ENCODE results near the gene OPALIN. TPM values are rescaled to one million over a fixed set of nuclear protein-coding genes. Genes with fewer than 3 reads are reported as not detected.

Gene OPALIN
- total and polyA plus RNA-seq, 12 donors, result not detected

DNA sequence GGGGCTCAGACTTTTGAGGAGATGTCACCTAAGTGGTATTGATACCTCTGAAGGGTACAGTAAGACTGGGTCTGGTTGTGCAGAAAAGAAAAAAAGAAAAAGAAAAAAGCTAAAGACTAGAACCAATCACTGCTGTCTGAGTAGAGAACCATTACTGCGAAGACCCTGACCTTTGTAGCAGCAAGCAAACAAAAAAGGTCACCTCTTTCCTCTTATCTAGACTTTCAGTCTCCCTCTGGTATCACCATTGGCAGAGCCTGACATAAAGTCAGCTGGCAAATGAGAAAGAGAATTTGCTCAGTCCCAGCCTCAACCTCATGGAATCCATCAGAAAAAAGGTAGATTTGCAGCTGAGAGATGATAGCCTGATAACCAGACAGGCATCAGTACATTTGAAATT, 57.2 kb downstream of the OPALIN start:
- Histone ChIP-seq H3K36me3 (replicated peaks in 1 of 2) (no peaks in the 10 kb centered on the region), H3K9me3 (replicated peaks in 1 of 3) (no peaks in the 10 kb centered on the region), H3K27ac (no peak overlapping the region), H3K4me3 (no peak overlapping the region), H3K4me1 (replicated peaks in 1 of 2) (no peaks in the 10 kb centered on the region), H3K27me3 (no peaks in the 10 kb centered on the region)
- WGBS, 4 donors, result 21 to 40% (median 30%) methylated on average over 1 of the region's 1 CpG
- no peak for DNase-seq
- intact Hi-C loops (cut with DNase I), result no loop called here
- TF ChIP-seq, protein P1, sequence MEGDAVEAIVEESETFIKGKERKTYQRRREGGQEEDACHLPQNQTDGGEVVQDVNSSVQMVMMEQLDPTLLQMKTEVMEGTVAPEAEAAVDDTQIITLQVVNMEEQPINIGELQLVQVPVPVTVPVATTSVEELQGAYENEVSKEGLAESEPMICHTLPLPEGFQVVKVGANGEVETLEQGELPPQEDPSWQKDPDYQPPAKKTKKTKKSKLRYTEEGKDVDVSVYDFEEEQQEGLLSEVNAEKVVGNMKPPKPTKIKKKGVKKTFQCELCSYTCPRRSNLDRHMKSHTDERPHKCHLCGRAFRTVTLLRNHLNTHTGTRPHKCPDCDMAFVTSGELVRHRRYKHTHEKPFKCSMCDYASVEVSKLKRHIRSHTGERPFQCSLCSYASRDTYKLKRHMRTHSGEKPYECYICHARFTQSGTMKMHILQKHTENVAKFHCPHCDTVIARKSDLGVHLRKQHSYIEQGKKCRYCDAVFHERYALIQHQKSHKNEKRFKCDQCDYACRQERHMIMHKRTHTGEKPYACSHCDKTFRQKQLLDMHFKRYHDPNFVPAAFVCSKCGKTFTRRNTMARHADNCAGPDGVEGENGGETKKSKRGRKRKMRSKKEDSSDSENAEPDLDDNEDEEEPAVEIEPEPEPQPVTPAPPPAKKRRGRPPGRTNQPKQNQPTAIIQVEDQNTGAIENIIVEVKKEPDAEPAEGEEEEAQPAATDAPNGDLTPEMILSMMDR (IDR thresholded peaks at IDR 0.05), result no peak
- TF ChIP-seq POLR2A (IDR thresholded peaks at IDR 0.05), result no peak

GRCh38 chr10:96299383-96299782, 59.4 kb downstream of the OPALIN start:
- DNase-seq, result no peak
- intact Hi-C loops (cut with DNase I), result no loop called here
- Histone ChIP-seq H3K9me3 (replicated peaks in 1 of 3) (no peaks in the 10 kb centered on the region), H3K4me1 (replicated peaks in 1 of 2) (no peaks in the 10 kb centered on the region), H3K36me3 (replicated peaks in 1 of 2) (no peaks in the 10 kb centered on the region), H3K4me3 (no peak overlapping the region), H3K27ac (no peak overlapping the region), H3K27me3 (no peaks in the 10 kb centered on the region)
- TF ChIP-seq, protein P1 (IDR thresholded peaks at IDR 0.05), result no peak
- TF ChIP-seq POLR2A (IDR thresholded peaks at IDR 0.05), result no peak
- 43 to 56% (median 47%) methylated on average over 5 of the region's 5 CpGs for WGBS, 4 donors

DNA sequence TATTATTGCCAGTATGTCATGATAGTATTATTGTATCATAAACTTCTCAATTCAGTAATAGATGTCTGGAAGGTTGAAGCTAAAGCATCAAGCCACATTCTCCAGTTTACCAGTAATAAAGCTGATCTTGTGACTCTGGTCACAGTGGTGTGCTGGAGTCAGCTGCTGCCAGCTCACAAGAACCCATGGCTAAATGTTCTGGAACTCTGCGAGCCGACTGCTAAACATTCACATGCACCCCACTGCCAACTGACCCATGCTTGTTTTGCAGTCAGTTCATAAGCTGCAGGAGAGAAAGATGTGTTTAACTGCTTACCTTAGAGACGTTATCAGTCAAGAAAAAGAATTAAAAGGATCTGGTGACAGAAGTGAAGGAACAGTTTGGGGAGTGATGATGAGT, 60.4 kb downstream of the OPALIN start:
- Histone ChIP-seq H3K4me1 (replicated peaks in 1 of 2) (no peaks in the 10 kb centered on the region), H3K36me3 (replicated peaks in 1 of 2) (no peaks in the 10 kb centered on the region), H3K9me3 (replicated peaks in 1 of 3) (no peaks in the 10 kb centered on the region), H3K27ac (no peak overlapping the region), H3K27me3 (no peaks in the 10 kb centered on the region), H3K4me3 (no peak overlapping the region)
- intact Hi-C loops (cut with DNase I), result no loop called here
- 72 to 89% (median 77%) methylated on average over 3 of the region's 3 CpGs for WGBS, 4 donors
- TF ChIP-seq POLR2A (IDR thresholded peaks at IDR 0.05), result no peak
- TF ChIP-seq, protein P1 (IDR thresholded peaks at IDR 0.05), result no peak
- no peak for DNase-seq

DNA sequence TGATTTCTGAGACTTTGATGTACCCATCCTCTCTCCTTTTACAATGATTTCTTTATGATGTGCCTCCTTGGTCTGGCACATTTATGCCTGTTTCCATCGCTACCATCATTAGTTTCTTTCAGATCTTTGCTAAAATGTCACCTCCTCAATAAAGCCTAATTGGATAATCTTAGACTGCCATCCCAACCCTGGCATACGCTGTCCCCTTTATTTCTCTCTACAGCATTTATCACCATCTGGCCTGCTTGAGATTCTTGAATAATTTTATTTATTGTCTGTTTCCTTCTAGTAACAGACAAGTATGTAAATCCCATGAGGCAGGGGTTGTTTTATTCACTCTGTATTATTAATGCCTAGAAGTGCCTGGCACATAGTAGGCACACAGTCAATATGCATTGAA, 61.3 kb downstream of the OPALIN start:
- intact Hi-C loops (cut with DNase I), result no loop called here
- no peaks in the 10 kb centered on the region for H3K9me3 ChIP-seq (replicated peaks in 1 of 3)
- no peaks in the 10 kb centered on the region for H3K4me1 ChIP-seq (replicated peaks in 1 of 2)
- no peak for DNase-seq
- no peak overlapping the region for H3K4me3 ChIP-seq
- whole genome bisulfite sequencing, 4 donors, result 89 to 97% (median 90%) methylated on average over 2 of the region's 2 CpGs
- no peak overlapping the region for H3K27ac ChIP-seq
- TF ChIP-seq, protein P1 (IDR thresholded peaks at IDR 0.05), result no peak
- TF ChIP-seq POLR2A (IDR thresholded peaks at IDR 0.05), result no peak
- H3K27me3 ChIP-seq, result no peaks in the 10 kb centered on the region
- H3K36me3 ChIP-seq (replicated peaks in 1 of 2), result no peaks in the 10 kb centered on the region
